ENCODE results near the gene FXYD4.
"Not testable (repeated sequence)": the region's sequence is repeated elsewhere in the genome, so short reads cannot be mapped to it uniquely, and the experiment has no call there.

FXYD4 gene

DNA sequence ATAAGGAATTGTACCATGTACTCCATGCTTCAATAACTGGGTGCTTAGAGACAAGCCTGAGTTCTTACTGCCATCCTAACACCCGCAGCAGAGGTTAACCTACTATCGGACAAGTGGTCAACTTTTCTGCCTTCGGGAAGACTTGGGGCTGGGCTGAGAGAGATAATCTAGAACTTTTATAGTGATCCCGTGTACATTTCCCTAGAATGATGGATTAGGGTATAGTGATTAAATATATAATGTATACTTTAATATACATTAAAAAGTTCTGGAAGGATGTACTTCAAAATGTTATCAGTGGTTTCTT, 49.7 kb downstream of the FXYD4 start:
- DNase-seq, result no peak

- no peak for DNase-seq
These were observed 50.1 kb downstream of the FXYD4 start for GRCh38 chr10:43421519-43421918.

DNA sequence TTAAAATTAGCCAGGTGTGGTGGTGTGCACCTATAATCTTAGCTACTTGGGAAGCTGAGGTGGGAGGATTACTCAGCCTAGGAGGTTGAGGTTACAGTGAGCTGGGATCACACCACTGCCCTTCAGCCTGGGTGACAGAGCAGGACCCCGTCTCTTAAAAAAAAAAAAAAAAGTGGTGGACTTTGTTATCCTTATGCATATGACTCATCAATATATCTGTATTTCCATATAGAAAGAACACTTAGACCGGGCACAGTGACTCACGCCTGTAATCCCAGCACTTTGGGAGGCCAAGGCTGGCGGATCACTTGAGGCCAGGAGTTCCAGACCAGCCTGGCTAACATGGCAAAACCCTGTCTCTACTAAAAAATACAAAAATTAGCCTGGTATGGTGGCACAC, 50.5 kb downstream of the FXYD4 start:
- DNase-seq, result not testable (repeated sequence)

DNA sequence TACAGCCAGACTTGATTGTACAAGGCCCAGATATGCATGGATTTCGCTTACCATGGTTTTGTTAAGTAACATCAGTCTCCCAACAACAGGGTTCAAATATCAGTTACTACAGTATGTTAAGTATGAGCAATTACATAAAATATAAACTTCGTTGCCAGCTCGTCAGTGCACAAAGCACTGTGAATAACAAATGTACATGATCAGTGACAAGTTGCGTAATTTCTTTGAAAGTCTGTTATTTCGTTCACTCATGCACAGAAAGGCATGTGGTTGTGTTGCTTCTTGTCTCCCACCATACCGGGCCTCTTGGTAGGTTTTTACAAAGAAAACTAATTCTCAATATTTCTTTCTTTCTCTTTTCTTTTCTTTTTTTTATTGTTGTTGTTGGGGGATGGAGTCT, 53.0 kb downstream of the FXYD4 start:
- DNase-seq, result no peak
